Measurements from ENCODE around the gene PLA1A.

PLA1A gene

DNA sequence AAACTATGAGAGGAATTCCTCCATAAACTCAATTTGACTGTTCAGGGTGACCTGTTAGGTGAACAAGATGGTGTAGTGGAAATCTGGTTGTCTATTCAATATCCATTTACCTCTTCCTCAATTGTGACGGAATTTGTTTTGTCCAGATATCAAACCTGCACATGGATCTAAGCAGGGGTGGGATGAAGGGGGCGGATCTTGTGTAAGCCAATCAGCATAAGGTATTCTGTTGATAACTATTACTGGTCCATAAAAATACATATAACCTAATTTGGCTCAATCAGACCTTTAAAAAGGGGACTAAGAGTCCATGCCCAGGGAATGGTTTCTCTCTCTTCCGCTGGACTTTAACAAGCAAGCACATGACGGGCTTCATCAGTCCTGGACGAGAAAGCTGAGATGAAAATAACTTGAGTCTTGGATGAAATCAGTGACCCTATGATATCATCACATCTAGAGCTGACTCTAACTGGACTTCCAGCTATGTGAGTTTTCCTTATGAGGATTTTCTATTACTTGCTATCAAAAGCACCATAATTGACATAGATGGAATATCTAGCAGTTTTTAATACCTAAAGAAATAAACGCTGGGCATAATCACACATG, 68.4 kb downstream of the PLA1A start:
- Histone ChIP-seq H3F3A (ENCODE audit: insufficient read depth, low read length) (no peaks in the 10 kb centered on the region), H2AFZ (ENCODE audit: low read length) (no peak overlapping the region), H3K9me2 (ENCODE audit: low read depth, low read length) (no peaks in the 10 kb centered on the region), H3K4me1 (ENCODE audit: insufficient read depth, low read length, severe bottlenecking) (no peaks in the 10 kb centered on the region), H3K9ac (ENCODE audit: low read length) (no peak overlapping the region), H3K36me3 (ENCODE audit: insufficient read depth, low read length) (peaks cover 27% of the 10 kb centered on the region; the same call in 1 of the 2 replicates), H3K27me3 (ENCODE audit: insufficient read depth, low read length) (no peaks in the 10 kb centered on the region), H4K20me1 (ENCODE audit: insufficient read depth, low read length) (no peaks in the 10 kb centered on the region), H3K4me2 (ENCODE audit: low read length) (no peak overlapping the region), H3K79me2 (ENCODE audit: insufficient read depth, low read length) (no peaks in the 10 kb centered on the region), H3K4me3 (ENCODE audit: low read depth, low read length, poor library complexity, severe bottlenecking) (no peak overlapping the region), H3K27ac (ENCODE audit: low read depth, low read length, poor library complexity, severe bottlenecking) (no peak overlapping the region), H3K9me3 (ENCODE audit: low read length) (no peaks in the 10 kb centered on the region)
- no peak for TF ChIP-seq CTCF (IDR thresholded peaks at IDR 0.05; ENCODE audit: low read length)
- no peak for TF ChIP-seq EZH2 (IDR thresholded peaks at IDR 0.05; ENCODE audit: borderline replicate concordance, low read length)

GRCh38 chr3:119669906-119670570, 72.4 kb downstream of the PLA1A start:
- H3K27ac ChIP-seq (ENCODE audit: low read depth, low read length, poor library complexity, severe bottlenecking), result no peak overlapping the region
- no peaks in the 10 kb centered on the region for H3K27me3 ChIP-seq (ENCODE audit: insufficient read depth, low read length)
- H3K9me2 ChIP-seq (ENCODE audit: low read depth, low read length), result no peaks in the 10 kb centered on the region
- no peaks in the 10 kb centered on the region for H3K4me1 ChIP-seq (ENCODE audit: insufficient read depth, low read length, severe bottlenecking)
- TF ChIP-seq EZH2 (IDR thresholded peaks at IDR 0.05; ENCODE audit: borderline replicate concordance, low read length) (no peak), CTCF (IDR thresholded peaks at IDR 0.05; ENCODE audit: low read length) (no peak)
- H3K4me3 ChIP-seq (ENCODE audit: low read depth, low read length, poor library complexity, severe bottlenecking), result no peak overlapping the region
- H3K79me2 ChIP-seq (ENCODE audit: insufficient read depth, low read length), result no peaks in the 10 kb centered on the region
- no peaks in the 10 kb centered on the region for H3K9me3 ChIP-seq (ENCODE audit: low read length)
- peaks cover 66% of the 10 kb centered on the region for H3K36me3 ChIP-seq (ENCODE audit: insufficient read depth, low read length)
- no peaks in the 10 kb centered on the region for H3F3A ChIP-seq (ENCODE audit: insufficient read depth, low read length)
- H3K9ac ChIP-seq (ENCODE audit: low read length), result no peak overlapping the region
- no peak overlapping the region for H2AFZ ChIP-seq (ENCODE audit: low read length)
- no peak overlapping the region for H3K4me2 ChIP-seq (ENCODE audit: low read length)
- H4K20me1 ChIP-seq (ENCODE audit: insufficient read depth, low read length), result no peaks in the 10 kb centered on the region

DNA sequence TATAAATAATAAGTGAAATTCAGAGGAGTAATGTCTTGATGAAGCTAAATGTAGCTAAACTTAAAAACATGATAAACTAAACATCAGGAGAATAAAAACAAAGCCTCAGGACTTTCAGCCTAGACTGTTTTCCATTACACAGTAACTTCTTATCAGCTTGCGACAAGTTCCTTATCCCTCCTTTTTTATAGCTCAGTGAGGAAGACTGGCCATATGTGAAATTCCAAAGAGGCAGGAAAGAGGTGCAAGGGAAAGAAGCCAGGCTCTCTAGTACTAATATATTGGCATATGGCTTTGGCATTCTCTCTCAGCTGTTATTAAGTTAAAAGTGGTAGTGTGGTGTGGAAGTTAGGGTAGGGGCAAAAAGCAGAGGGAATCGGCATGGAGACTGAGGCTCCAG, 75.1 kb downstream of the PLA1A start:
- no peak for TF ChIP-seq EZH2 (IDR thresholded peaks at IDR 0.05; ENCODE audit: borderline replicate concordance, low read length)
- TF ChIP-seq CTCF (IDR thresholded peaks at IDR 0.05; ENCODE audit: low read length), result no peak
- no peak overlapping the region for H3K9ac ChIP-seq (ENCODE audit: low read length)
- no peak overlapping the region for H3K4me3 ChIP-seq (ENCODE audit: low read depth, low read length, poor library complexity, severe bottlenecking)
- no peak overlapping the region for H3K27ac ChIP-seq (ENCODE audit: low read depth, low read length, poor library complexity, severe bottlenecking)
- peaks cover 68% of the 10 kb centered on the region for H3K36me3 ChIP-seq (ENCODE audit: insufficient read depth, low read length)
- H3K79me2 ChIP-seq (ENCODE audit: insufficient read depth, low read length), result peaks cover 14% of the 10 kb centered on the region; the same call in 1 of the 2 replicates
- no peak overlapping the region for H2AFZ ChIP-seq (ENCODE audit: low read length)
- no peaks in the 10 kb centered on the region for H3F3A ChIP-seq (ENCODE audit: insufficient read depth, low read length)
- H3K9me2 ChIP-seq (ENCODE audit: low read depth, low read length), result no peaks in the 10 kb centered on the region
- no peaks in the 10 kb centered on the region for H4K20me1 ChIP-seq (ENCODE audit: insufficient read depth, low read length)
- H3K4me1 ChIP-seq (ENCODE audit: insufficient read depth, low read length, severe bottlenecking), result peaks cover 16% of the 10 kb centered on the region
- no peak overlapping the region for H3K4me2 ChIP-seq (ENCODE audit: low read length)
- no peaks in the 10 kb centered on the region for H3K27me3 ChIP-seq (ENCODE audit: insufficient read depth, low read length)
- H3K9me3 ChIP-seq (ENCODE audit: low read length), result no peaks in the 10 kb centered on the region
